GM19455 (cell line): ENCODE measurements around the gene ITPR1.

Experiments used
- ATAC-seq: cut with Tn5 transposase; IDR thresholded peaks from one replicate; pipeline ENCODE4 v1.9.1; 2021; ENCODE audit not compliant: unreplicated experiment

Gene ITPR1

DNA sequence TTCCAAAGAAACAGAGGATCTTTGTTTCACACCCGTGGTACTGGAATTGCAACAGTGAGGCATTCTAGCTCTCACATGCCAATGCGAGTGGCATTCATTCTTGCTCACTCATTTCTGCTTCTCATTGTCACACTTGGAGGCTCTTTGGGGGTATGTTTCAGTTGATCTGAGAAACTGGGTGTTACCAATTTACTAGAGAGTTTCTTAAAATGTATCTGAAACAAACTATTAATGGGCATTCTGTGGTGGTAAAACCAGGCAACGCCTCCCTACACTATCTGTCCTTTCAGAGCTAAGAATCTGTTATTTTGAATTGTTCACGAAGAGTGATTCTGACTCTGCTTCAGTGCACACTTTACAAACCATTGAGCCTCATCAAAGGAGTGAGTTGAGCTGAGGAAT, 345.5 kb downstream of the ITPR1 start:
- ATAC-seq, result no peak

DNA sequence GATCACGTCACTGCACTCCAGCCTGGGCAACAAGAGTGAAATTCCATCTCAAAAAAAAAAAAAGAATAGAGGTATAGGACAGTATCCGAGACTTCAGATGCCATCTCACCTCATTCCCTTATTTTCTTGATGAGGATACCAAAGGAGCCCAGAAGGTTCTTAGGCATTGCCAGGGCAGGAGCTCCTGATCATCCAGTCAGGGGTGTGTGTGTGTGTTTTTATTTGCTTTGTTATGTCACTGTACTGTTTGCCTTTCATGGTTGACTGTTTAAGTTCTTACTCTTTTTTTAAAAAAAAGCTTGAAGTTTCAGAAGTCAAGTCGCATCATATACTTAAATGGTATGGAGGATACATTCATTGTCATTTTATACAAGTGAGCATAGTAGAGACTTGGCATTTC, 346.1 kb downstream of the ITPR1 start:
- ATAC-seq, result no peak

DNA sequence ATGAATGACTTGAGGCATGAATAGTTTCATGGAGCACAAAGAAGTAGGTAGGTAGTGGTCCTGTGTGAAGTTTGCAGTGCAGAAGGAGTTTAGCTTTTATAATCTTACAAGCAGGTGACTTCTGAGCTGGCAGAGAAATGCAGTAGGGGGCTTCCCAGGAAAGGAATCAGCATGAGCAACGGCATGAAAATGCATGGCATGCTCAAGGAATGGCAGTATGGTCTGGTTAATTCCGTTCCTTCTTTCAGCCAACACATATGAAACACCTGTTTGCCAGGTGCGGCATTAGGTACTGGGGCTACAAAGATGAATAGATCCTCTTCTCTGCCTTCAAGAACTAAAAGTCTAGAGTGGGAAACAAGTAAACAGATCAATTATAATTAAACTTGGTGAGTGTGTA, 348.1 kb downstream of the ITPR1 start:
- ATAC-seq, result no peak

DNA sequence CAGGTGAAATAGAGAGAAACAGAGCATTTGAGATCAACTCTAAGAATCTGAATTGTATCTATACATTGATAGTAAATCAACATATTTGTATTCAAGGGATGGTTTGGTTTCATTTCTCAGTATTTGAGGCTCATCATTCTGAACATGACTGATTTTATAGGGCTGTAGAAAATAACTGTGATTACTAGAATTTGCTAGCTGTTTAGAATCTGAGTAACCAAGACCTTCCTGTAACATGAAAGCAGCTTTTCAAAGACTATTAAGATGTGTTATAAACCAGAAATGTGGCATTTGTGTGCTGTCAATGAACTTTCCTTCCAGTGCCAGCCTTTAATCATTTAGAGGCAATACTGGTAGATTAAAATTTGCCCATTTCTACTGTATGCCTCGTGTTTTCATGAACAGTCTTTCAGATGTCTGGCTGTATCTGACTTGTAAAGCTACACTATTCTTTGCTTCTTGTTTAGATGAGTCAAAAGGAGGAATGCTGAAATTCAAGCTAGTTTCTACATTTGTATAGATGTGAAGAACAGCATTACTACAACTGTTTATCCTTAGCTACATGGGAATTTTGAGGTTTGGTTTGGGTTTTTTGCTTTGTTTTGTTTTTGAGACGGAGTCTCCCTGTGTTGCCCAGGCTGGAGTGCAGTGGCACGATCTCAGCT, 348.8 kb downstream of the ITPR1 start:
- no peak for ATAC-seq

DNA sequence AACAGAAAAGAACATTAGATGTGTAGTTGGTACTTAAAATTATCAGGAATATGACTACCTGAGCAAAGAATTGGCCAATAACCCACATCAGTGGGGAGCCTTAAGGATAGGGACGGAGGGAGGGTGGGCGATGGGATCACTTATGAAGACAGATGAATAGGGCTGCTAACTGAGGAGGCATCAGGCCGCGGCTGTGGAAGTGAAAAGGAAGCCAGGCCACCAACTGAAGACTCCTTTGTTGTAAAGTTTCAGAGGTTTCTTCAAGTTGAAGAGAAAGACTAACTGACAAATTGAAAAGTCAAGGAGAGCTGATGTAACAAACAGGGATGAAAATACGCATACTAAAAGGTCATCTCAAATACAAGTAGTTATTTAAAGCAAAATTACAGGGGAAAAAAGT, 350.5 kb downstream of the ITPR1 start:
- ATAC-seq, result no peak

DNA sequence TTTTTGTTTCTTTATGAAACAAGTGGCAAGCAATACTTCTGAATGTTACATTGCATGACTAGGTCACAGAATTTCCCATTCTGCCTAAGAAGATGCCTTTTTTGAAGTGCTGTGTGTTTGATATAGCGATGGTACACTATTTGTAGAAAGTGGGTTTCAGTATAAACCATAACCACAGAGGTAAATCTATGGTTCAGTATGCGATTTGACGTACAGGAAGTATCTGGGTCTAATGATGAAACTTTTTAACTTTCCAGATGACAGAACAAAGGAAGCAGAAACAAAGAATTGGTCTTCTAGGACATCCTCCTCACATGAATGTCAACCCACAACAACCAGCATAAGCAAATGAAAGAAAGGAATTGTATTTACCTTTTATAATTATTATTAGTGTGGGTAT, 352.7 kb downstream of the ITPR1 start:
- ATAC-seq, result peak; percentile 80

DNA sequence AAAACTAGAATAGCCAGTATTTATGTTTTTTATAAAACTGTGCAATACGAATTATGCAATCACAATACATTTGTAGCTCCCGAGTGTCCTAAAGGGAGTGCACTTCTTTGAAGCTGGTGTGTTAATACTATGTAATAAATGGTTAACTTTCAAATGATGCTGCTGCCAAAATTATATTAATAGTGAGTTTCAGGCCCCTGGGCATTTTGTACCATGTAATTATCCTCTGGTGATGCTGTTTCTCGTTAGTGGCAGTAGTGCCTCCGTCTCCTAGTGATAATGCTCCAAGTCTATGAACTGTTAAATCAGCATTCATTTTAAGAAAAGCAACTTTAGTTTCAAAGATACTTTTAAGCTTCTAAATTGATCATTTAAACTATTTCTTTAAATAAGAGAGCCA, 353.4 kb downstream of the ITPR1 start:
- no peak for ATAC-seq

DNA sequence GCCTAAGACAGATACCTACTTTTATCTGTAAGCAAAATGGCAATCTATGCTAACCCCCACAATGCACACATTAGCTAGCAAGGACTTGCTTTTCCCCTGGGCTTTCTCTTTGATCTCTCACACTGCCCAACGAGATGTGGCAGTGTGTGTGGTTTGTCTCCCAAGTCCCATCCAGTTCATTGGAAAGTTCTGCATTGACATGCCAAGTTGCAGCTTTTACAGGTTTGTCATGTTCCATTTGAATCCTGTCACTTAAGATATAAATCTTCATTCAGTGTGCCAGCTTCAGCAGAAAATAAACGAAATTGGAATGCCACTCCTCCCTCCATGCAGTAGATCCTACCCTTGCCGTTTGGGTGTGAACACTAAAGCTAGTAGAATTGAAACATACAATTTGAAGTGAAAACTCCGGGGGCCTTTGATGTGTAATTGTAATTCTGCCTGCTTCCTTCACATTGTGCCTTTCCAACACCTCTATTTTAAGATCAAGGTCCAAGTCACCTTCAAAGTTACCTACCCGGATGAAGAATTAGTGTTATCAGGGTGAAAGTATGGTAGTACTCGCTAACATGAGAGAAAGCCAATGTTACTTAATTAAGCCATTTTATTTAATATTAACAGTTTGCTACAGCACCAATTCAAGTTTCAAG, 355.2 kb downstream of the ITPR1 start:
- ATAC-seq, result no peak

DNA sequence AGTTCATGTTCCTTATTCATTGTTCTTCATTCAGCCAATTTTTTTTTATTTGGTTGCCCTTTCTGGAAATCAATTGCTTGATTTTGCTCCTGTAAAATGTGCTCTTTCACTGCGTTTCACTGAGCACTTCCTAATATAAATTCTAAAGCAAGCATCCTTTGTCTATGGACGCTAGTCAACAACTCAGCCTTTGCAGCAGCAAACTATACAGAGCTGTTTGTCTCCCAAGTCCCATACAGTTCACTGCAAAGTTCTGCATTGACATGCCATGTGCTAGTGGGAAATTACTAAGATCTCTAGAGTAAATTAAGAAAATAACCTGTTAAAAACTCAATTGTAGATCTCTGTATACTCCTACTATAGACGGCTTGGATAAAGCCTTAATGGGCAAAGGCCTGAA, 356.0 kb downstream of the ITPR1 start:
- ATAC-seq, result no peak

DNA sequence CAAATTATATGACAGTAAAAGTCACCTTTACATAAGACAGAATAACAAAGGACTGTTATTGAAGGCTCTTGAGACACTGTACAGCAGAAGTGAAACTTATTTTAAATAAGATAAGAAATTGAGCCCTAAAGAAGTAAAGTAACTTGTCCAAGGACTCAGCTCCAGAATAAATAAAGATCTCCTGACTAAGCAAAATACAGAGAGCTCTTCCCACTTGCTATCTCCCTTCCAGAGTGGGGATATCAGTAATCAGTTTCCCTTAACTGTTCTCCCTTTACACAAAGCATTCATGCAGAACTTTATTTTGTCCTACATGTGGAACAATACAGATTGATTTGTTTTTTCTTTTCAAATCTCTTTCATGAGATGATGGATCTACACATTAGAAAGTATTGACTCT, 356.6 kb downstream of the ITPR1 start:
- no peak for ATAC-seq

DNA sequence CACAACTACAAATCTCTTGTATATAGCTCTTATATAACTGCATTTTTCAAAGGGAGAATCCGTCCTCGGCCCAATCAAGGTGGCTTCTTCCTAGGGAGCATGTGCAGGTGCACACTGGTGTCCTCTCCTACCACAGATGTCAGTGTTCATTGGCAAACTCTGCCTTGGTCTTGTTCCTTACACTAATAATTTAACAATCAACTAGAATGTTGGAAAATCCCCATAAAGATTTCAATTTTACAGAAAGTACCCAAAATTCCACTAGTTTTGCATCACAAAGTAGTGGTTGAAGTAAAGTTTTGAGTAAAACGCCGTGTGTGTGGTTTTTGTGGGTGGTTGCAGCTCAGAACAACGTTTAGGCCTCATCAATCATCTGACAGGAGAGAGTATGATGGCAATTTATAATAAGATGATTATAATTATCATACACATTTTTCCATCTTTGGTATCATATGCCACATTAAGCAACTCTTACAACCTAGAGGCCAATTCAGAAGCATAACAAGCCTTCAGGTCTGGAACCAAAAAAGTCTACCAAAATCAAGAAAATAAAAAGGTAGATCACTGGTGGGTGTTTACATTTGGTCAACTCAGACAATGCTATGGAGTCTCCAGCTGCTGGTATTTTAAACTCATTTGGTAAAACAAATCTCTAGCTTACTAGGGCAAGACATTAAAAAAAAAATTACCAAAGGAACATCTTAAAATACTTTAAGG, 357.2 kb downstream of the ITPR1 start:
- ATAC-seq, result peak; percentile 49

DNA sequence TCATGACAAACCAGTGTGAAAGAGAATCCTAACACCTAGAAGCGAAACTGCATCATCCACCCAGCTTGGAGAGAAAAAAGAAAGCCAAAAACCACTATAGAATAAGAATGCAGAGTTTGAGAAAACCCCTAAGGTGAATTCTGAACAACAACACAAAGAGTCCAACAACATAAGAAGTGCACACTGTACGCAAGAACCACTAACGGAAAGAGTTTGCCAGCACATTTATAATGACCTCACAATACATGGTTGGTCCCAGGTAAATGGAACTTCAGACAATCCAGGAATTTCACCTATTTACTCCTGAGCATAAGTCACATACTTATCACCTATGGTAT, 357.7 kb downstream of the ITPR1 start:
- peak; percentile 43 for ATAC-seq

DNA sequence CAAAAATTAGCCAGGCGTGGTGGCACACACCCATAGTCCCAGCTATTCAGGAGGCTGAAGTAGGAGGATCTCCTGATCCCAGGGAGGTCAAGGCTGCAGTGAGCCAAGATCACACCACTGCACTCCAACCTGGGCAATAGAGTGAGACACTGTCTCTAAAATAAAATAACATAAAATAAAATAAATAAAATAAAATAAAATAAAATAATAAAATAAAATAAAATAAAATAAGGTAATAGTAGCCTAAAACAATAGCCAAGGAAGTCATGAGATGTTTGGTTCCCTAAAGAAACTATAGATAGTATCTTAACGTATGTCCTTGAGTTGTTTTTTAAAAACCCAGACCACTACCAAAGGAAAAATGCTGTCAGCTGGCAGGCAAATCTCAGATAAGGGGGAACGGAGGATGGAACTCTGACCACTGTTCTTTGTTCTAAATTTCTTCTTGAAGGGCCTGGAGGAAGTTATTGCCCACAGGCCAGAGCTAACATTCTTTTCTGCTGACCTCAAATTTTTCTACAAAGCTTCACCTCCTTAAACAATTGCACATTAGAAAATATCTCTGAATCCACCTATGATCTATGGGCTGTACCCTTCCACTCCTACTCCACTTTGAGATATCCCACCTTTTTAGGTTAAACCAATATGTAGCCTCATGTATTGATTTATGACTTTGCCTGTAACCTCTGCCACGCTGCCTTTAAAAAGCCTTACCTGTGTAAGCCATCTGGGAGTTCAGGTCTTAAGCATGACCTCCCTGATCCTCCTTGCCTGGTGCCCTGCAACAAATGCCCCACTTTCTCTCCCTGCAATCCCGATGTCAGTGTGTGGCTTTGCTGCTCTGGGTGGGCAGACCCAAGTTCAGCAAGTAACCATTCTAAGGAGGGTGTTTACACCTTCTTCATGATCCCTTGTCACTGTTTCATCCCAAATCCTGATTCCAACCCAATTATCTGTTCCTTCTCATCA, 359.9 kb downstream of the ITPR1 start:
- ATAC-seq, result no peak

DNA sequence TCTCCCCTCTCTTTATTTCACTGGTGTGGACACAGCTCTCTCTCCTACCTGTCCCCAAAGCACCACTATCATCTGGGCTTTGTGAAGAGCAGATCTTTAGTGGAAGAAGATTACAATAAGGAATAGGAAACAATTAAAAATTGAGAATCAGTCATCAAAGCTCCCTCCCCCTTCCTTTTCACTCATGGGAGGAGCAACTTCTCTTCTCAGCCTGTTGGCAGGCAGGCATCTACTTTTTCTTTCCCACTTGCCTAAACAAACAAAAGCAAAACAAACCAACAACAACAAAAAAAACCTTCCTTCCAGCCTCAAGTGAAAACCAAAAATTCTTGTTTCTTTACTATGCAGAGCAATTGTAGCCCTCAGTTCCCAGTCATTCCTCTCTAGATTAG, 360.6 kb downstream of the ITPR1 start:
- no peak for ATAC-seq

DNA sequence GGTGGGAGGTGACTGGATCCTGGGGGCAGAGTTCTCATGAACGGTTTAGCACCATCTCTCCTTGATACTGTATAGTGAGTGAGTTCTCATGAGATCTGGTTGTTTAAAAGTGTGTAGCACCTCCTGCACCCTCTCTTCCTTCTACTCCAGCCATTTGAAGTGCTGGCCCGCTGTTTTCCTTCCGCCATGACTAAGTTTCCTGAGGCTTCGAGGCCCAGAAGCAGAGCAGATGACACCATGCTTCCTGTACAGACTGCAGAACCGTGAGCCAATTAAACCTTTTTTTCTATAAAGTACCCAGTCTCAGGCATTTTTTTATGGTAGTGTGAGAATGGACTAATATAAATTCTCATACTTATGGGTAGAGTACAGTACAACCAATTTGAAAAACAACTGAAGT, 362.5 kb downstream of the ITPR1 start:
- ATAC-seq, result no peak

DNA sequence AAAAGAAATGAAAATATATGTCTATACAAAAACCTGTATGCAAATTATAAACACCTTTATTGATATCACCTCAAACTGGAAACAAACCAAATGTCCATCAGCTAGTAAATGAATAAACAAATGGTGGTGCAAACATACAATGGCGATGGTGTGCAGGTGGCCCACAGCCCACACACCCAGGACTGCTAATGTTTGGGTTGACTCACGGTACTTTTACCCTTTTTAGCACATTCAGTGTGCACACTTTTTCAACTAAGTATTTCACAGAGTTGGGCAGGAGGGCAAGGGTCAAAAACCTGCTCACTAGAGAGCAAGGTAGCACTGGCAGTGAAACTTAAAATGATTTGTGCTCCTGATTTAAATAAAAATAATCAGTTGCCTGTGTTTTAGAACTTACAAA, 363.0 kb downstream of the ITPR1 start:
- ATAC-seq, result no peak

DNA sequence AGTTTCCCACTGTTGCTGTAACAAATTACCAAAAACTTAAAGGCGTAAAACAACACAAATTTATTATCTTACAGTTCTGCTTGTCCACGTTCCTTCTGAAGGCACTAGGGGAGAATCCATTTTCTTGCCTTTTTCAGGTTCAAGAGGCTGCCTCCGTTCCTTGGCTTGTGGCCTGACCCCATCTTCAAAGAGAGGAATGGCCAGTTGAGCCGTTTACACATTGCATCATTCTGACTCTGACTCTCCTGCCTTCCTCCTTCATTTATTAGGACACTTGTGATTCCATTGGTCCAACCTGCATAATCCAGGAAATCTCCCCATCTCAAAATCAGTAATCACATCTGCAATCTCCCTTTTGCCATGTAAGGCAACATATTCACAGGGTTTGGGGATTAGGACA, 363.4 kb downstream of the ITPR1 start:
- ATAC-seq, result no peak

DNA sequence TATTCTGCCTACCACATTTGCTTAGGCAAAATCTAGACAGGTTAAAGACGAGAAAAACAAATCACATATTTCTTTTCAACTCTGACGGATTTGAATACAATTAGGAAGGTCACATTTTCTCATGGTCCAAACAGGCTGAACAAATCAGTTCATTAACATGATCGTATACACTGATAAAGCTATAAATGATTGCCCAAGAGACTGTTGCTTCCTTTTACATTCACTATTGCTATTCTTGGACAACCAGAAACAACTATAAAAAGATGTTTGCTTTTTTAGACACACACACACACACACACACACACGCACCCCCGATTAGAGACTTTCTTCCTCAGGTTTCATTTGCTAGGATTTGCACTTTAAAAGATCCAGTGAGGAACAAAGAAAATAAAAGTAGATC, 363.8 kb downstream of the ITPR1 start:
- no peak for ATAC-seq

DNA sequence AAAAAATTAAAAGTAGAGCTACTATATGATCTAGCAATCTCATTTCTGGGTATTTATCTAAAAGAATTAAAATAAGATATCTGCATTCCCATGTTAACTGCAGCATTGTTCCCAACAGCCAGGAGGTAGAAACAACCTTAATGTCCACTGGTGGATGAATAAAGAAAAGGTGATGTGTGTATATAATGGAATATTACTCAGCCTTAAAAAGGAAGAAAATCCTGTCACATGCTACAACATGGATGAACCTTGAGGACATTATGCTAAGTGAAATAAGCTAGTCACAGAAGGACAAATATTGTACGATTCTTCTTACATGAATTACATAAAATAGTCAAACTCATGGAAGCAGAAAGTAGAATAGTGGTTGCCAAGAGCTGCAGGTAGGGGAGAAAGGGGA, 366.6 kb downstream of the ITPR1 start:
- ATAC-seq, result no peak

DNA sequence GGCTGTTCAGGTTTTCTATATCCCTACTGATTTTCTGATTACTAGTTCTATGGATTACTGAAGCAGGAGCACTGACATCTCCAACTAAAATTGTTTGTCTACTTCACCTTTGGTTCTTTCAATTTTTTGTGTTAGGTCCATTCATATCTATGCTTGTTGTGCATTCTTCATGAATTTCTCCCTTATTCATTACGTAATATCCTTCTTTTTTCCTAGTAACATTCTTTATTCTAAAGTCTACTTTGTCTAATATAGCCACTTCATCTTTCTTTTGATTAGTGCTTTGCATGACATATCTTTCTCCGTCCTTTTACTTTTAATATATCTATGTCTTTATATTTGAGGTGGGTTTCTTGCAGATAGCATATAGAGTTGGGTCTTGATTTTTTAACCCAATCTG, 369.8 kb downstream of the ITPR1 start:
- ATAC-seq, result no peak

DNA sequence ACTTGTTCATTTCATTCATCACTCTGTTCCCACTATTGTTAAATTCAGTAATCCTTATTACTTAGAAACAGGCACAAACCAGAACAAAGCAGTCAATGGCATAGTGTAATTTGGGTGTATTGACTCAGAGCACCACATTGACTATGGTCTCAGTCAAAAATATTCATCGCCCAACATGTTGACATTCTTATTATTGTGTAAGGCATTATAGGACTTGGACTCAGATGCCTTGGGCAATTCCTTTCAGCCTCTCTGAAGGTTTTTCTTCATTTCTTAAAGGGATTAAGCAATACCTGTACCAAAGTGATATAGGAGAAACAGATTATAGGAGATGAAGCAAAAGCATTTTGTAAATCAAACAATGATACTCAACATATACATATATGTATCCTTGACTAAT, 371.4 kb downstream of the ITPR1 start:
- ATAC-seq, result no peak
